Hematopoietic multipotent progenitor cell treated with erythropoietin and hydrocortisone succinate and interleukin-3 and kit ligand, for 4 days (in vitro differentiated cells): ENCODE data around the gene CSNK1D.
A peak's percentile ranks its signal among the peaks of the same experiment; 100 is the strongest.
"Not testable (repeated sequence)": the region's sequence is repeated elsewhere in the genome, so short reads cannot be mapped to it uniquely, and the experiment has no call there.

Experiments used
- DNase-seq: peaks from one replicate; pipeline ENCODE4 v3.0.0-alpha.2; 2015

The CSNK1D gene

GRCh38 chr17:82272495-82273326 lies 789 bp downstream of the CSNK1D start:
- DNase-seq: peak; percentile 66

DNA sequence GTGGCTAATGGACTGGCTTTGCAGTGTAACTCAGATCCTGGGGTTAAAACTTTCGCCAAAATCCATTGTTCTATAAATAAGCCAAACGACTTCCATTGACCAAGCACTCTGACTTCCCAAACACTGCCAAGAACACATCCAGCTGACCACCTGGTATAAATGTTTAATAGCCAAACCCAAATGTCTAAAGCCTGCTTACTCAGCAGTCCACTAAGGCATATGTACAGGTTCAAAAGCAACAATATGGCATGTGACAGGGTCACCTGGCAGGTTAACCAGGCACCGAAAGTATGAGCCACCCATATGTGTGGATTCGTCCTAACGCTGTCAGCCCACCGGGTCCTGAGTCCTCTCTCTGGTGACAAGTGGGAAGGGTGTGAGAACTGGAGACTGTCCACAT lies 2.1 kb downstream of the CSNK1D start:
- no peak for DNase-seq

GRCh38 chr17:82270651-82271050 lies 2.8 kb downstream of the CSNK1D start:
- DNase-seq: no peak

DNA sequence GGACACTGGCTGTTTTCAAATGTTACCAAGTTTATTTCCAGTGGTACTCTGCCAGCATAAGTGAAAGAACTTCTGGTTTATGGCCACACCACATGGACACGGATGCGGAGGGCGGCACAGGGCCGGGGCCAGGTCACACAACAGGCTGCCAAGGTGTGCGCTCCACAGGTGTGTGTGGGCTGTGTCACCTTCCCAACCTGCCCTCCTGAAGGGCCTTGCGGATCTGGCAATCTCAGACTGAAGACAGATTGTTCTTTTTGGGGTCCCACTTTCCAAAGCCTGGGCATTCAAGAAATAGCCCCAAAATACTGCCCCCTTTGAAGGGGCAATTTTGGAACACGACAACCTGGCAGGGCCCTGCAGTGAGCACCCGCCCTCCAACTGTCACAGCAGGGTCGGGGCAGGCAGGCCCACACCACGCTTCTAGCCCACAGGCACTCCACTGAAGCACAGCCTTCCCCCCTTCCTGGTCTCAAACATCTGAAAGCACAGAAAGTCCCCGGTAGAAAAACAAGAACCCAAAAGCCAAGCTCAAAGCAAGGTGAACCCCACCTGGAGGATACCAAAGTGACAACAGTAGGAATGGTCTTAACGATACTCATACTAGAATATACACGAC lies 3.5 kb downstream of the CSNK1D start:
- DNase-seq: no peak

GRCh38 chr17:82269138-82269881 lies 4.2 kb downstream of the CSNK1D start:
- DNase-seq: no peak

- peak; percentile 77 for DNase-seq
Observed at GRCh38 chr17:82267575-82268379, 5.7 kb downstream of the CSNK1D start.

- no peak for DNase-seq
Observed at GRCh38 chr17:82266142-82266541, 7.4 kb downstream of the CSNK1D start.

DNA sequence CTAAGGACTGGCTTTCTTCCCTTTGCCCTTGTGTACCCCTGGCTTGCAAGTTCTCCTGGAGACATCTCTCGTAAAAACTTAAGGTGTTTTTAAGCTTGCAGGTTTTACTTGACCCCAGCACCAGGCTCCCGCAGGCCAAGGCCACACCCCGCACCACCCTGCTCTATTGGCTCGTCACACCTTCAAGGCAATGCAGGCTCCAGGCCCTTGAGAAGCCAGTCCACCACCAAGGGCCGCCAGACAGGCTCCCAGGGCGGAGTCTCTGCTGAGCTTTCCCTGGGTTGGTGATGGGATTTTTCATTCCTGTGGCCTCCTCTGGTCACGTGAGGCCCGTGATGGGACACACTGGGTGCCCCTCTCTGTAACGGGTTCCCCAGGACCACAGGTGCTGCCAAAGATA lies 9.9 kb downstream of the CSNK1D start:
- no peak for DNase-seq

DNA sequence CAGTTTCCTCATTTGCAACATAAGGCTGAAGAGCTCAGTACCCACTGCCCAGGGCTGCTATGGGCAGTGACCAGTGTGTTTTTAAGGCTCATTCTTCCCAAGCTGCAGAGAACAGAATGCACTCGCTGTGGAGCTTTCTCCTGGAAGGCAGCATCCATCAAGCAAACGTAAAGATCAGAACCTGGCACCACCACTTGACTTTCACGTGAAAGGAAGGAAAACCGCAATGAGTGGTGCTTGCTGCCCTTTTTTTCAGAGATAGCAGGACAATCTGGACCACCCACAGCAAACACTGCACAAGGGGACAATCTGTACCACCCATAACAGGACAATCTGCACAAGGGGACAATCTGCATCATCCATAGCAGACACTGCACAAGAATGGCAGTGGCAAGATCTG lies 11.2 kb downstream of the CSNK1D start:
- DNase-seq: no peak

GRCh38 chr17:82259972-82260961 lies 13.2 kb downstream of the CSNK1D start:
- not testable (repeated sequence) for DNase-seq

- no peak for DNase-seq
Observed at GRCh38 chr17:82258555-82258954, 14.9 kb downstream of the CSNK1D start.

- no peak for DNase-seq
Observed at GRCh38 chr17:82257473-82257872, 16.0 kb downstream of the CSNK1D start.

GRCh38 chr17:82256242-82256885 lies 17.1 kb downstream of the CSNK1D start:
- DNase-seq: no peak

- DNase-seq: no peak
Observed at GRCh38 chr17:82255402-82255972, 18.0 kb downstream of the CSNK1D start.

GRCh38 chr17:82254746-82255145 lies 18.8 kb downstream of the CSNK1D start:
- DNase-seq: not testable (repeated sequence)

- not testable (repeated sequence) for DNase-seq
Observed at GRCh38 chr17:82254096-82254495, 19.4 kb downstream of the CSNK1D start.

DNA sequence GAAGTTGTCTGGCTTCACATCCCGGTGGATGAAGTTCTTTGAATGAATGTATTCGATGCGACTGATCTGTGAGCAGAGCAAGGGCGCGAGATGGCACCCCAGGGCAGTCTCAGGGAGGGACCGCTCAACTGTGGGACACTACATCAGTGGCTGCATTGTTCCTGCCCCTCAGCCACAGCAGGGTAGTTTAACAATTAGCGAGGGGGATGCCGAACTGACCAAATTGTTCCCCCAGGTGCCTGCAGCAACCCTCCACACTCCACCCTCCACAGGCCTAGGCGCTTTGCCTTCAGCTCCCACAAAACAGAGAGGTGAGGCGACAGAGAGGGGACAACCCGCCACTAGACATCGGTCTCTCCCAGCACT lies 20.3 kb downstream of the CSNK1D start:
- no peak for DNase-seq

GRCh38 chr17:82252511-82253178 lies 20.9 kb downstream of the CSNK1D start:
- no peak for DNase-seq

- no peak for DNase-seq
Observed at GRCh38 chr17:82250868-82251500, 22.5 kb downstream of the CSNK1D start.
